Measurements from ENCODE around the gene FAM217B.

The FAM217B gene

GRCh38 chr20:59911041-59911440 lies 29.1 kb upstream of the FAM217B start:
- in situ Hi-C loops (cut with HindIII; ENCODE audit: low sequenced_read_pairs), result no loop called here
- no peak overlapping the region for H3K4me3 ChIP-seq (ENCODE audit: low read depth, low read length)
- TF ChIP-seq CTCF (IDR thresholded peaks at IDR 0.05; ENCODE audit: low read depth, low read length, missing control alignments), result no peak
- DNase-seq (ENCODE audit: low read depth), result no peak

DNA sequence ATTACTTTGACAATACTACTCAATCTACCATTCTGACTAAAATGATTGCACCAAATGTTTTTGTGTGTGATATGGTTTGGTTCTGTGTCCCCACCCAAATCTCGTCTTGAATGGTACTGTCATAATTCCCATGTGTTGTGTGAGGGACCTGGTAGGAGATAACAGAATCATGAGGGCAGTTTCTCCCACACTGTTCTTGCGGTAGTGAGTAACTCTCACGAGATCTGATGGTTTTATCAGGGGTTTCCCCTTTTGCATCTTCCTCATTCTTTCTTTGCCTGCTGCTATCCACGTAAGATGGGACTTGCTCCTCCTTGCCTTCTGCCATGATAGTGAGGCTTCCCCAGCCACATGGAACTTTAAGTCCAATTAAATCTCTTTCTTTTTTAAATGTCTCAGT lies 27.6 kb upstream of the FAM217B start:
- in situ Hi-C loops (cut with HindIII; ENCODE audit: low sequenced_read_pairs), result no loop called here
- no peak for TF ChIP-seq CTCF (IDR thresholded peaks at IDR 0.05; ENCODE audit: low read depth, low read length, missing control alignments)

GRCh38 chr20:59920944-59921343 lies 19.2 kb upstream of the FAM217B start:
- H3K4me3 ChIP-seq (ENCODE audit: low read depth, low read length), result no peak overlapping the region
- no peak for TF ChIP-seq CTCF (IDR thresholded peaks at IDR 0.05; ENCODE audit: low read depth, low read length, missing control alignments)
- in situ Hi-C loops (cut with HindIII; ENCODE audit: low sequenced_read_pairs), result no loop called here
- no peak for DNase-seq (ENCODE audit: low read depth)

More for the DNA sequence above, 27.6 kb upstream of the FAM217B start:
- H3K4me3 ChIP-seq (ENCODE audit: low read depth, low read length), result no peak overlapping the region
- no peak for DNase-seq (ENCODE audit: low read depth)

GRCh38 chr20:59923514-59923913 lies 16.7 kb upstream of the FAM217B start:
- no peak for DNase-seq (ENCODE audit: low read depth)
- in situ Hi-C loops (cut with HindIII; ENCODE audit: low sequenced_read_pairs), result no loop called here
- TF ChIP-seq CTCF (IDR thresholded peaks at IDR 0.05; ENCODE audit: low read depth, low read length, missing control alignments), result no peak
- H3K4me3 ChIP-seq (ENCODE audit: low read depth, low read length), result no peak overlapping the region

- DNase-seq (ENCODE audit: low read depth), result no peak
- no peak for TF ChIP-seq CTCF (IDR thresholded peaks at IDR 0.05; ENCODE audit: low read depth, low read length, missing control alignments)
- no peak overlapping the region for H3K4me3 ChIP-seq (ENCODE audit: low read depth, low read length)
- in situ Hi-C loops (cut with HindIII; ENCODE audit: low sequenced_read_pairs), result no loop called here
These were observed 14.8 kb upstream of the FAM217B start for GRCh38 chr20:59925359-59925758.

- TF ChIP-seq CTCF (IDR thresholded peaks at IDR 0.05; ENCODE audit: low read depth, low read length, missing control alignments), result no peak
- in situ Hi-C loops (cut with HindIII; ENCODE audit: low sequenced_read_pairs), result no loop called here
- H3K4me3 ChIP-seq (ENCODE audit: low read depth, low read length), result no peak overlapping the region
- no peak for DNase-seq (ENCODE audit: low read depth)
These were observed 14.3 kb upstream of the FAM217B start for GRCh38 chr20:59925899-59926298.
